Amniotic stem cell (primary cell): ENCODE results near the gene C19orf85.
"Not testable (repeated sequence)": the region's sequence is repeated elsewhere in the genome, so short reads cannot be mapped to it uniquely, and the experiment has no call there.

Experiments
- DNase-seq: peaks from one replicate; lab custom pipeline; 2025; lab: John Stamatoyannopoulos, UW

The C19orf85 gene

DNA sequence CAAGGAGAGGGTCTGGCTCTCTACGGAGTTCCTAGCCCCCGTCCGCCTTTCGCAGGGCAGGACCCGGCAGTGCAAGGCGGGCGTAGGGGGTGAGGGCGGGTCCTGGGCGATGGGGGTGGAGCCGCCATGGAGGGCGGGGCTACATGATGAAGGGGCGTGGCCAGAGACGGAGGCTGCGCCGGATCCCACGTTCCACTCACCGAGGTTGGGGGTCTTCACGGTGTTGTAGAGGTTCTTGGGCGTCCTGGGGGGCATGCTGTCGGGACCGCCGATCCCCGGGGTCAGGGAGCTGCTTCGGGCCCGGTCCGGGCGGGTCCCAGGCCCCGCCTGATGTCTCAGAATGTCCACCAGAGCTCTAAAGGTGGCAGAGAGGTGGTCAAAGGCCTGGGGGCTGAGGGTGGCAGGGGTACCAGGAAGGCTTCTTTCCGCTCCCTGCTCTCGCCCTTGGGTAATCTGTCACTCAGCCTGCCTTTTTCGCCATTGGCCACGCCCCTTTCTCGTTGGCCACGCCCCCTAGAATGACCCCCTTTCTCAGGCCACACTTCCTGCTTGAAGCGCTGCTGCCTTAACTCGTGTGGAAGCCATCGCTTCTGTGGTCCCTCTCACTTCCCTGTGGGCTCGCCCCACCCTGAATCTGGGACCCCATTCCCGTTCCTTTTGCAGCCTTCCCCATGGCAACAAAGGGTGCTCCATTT, 24.0 kb downstream of the C19orf85 start:
- no peak for DNase-seq

DNA sequence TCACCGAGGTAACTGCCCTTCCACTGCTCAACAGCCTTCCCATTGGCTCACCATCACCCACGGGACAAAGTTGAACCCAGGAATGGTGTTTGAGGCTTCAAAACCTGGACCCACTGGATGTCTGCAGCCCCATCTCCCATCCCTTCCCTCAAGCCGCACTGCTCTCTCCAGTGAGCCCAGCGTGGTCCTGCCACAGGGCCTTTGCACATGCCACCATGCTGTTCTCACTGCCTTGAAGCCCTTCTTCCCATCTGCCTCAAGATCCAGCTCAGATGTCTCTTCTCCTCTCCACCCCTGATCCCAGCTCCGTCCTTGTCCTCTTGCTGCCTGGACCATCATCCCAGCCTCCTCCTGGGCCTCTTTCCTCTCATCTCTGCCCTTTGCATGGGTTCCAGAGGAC, 25.5 kb downstream of the C19orf85 start:
- DNase-seq, result no peak

DNA sequence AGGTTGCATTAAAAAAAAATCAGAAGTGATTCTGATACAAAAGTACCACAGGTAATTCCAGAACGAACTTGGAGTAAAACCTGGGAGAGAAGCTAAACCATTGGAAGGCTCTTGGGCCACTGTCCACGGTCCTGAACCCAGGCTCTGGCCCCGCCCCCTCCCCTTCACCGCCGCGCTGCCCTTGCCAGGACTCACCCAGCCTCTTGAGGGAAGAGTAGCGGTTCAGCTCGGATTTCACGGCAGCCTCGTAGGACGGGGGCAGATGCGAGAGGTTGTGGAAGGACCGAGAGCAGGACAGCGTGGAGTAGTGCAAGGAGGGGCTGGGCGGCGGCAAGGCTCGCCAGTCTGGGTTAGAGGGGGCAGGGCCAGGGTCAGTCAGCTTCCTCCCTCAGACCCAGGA, 27.1 kb downstream of the C19orf85 start:
- DNase-seq, result no peak

DNA sequence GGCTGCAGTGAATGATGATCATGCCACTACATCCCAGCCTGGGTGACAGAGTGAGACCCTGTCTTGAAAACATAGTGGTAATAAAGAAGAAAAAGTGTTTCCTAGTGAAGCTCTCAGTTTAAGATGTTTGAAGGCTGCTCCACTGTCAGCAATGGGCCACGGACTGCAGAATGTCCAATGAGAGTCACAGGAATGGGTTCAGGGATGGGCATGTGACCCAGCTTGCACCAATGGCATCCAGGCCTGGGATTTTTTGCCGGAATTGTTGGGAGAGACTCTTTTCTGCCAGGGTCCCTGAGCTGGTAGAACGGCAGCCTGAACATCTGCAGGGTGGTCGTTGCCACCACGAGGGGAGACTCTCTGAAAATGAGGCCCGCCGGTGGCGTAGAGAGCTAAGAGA, 27.7 kb downstream of the C19orf85 start:
- no peak for DNase-seq

DNA sequence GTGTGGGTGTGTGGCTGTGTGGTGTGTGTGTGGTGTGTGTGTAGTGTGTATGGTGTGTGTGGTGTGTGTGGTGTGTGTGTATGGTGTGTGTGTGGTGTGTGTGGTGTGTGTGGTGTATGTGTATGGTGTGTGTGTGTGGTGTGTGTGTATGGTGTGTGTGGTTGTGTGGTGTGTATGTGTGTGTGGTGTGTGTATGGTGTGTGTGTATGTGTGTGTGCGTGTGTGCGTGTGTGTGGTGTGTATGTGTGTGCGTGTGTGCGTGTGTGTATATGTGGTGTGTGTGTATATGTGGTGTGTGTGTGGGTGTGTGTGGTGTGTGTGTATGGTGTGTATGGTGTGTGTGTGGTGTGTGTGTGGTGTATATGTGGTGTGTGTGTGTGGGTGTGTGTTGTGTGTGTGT, 29.5 kb downstream of the C19orf85 start:
- no peak for DNase-seq

DNA sequence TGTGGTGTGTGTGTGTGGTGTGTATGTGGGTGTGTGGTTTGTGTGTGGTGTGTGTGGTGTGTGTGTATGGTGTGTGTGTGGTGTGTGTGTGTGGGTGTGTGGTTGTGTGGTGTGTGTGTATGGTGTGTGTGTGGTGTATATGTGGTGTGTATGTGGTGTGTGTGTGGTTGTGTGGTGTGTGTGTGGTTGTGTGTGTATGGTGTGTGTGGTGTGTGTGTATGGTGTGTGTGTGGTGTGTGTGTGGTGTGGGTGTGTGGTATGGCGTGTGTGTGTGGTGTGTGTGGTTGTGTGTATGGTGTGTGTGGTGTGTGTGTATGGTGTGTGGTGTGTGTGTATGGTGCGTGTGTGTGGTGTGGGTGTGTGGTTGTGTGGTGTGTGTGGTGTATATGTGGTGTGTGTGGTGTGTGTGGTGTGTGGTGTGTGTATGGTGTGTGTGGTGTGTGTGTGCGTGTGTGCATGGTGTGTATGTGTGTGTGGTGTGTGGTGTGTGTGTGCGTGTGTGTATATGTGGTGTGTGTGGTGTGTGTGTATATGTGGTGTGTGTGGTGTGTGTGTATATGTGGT, 30.1 kb downstream of the C19orf85 start:
- no peak for DNase-seq

DNA sequence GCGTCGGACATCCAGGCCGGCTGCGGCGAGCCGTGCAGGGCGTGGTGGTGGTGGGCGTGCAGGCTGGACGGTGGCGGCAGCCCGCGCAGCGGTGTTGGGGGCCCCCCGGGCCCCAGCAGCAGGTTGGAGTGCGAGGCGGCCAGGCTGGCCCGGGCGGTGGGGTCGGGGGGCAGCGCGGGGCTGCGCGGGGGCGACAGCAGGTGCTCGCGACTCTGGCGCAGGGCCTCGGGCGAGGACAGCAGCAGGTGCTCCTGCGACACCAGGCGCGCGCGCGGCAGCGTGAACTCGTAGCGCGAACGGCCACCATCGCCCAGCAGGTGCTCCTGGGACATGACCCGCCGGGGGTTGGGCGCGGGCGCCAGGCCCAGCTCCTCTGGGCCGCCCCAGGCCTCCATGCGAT, 31.3 kb downstream of the C19orf85 start:
- DNase-seq, result no peak

DNA sequence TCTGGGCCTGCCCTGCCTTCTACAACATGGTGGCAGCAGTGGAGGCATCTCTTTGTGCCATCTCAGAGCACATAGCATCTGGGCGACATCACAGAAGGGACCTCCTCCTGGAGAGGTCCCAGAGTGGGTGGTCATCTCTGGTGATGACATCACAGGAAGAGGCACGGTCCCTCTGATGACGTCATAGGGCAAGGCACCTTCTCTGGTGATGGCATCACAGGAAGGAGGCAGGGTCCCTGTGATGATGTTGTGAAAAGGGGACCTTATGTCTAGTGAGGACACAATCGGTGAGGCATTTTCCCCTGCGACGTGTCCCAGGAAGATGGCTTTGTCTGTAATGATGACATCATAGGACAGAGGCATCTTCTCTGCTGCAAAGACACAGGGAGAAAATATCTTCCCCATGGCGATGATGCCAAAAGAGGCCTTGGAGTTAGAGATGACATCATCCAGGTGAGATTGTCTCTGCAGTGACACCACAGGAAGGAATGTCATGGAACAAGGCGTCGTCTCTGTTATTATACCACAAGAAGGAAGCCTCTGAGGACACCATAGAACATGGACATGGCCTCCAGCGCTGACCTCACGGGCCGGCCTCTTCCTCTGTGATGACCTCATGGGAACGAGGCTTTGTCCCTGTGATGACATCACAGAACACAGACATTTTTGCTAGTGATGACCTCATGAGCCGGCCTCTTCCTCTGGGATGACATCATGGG, 32.2 kb downstream of the C19orf85 start:
- DNase-seq, result no peak

DNA sequence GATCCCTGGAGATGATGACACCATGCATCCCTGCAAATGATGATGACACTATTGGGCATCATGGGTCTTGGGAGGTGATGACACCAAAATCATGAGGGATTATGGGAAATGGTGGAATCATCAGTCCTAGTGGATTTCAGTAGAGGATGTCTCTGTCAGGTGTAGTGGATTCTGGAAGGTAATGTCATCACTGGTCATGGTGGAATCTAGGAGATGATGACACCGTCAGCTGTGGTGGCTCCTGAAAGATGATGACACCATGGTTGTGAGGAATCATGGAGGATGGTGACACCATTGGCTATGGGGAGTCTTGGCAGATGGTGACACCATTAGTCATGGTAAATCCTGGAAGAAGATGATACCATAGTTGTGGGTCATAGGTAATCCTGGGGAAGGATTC, 33.4 kb downstream of the C19orf85 start:
- DNase-seq, result no peak

DNA sequence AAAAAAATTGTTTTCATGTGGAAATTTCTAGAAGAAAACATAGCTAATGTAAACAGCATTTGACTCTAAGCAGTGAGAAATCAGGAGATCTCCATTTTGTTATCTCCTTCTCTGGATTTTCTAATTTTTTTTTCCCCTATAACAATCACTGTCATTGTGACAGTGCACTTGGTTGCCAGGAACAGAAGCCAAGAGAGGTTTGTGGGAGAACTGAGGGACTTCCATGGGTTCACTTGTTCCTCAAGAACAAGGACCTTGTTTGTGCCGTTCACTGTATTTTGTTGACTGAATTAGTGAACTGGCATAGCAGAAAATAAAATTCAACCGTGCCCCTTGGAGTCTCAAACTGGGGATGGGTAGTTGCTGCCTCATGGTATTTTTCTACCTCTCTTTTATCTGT, 38.5 kb downstream of the C19orf85 start:
- no peak for DNase-seq

DNA sequence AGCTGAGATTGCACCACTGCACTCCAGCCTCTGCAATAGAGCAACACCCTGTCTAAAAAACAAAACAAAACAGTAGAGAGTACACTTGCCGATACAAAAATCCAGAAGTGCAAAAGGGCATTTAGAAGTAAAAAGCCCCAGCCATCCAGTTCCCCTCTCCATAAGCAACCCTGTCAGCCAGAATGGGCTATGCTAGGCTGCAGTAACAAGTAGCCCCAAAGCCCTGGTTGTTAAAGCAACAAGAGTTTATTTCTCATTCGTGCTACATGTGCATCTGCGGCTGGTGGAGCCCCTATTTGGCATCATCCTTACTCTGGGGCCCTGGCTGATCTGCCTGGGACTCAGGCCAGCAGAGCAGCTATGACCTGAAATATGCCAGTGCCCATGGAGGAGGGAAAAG, 40.0 kb downstream of the C19orf85 start:
- DNase-seq, result no peak

DNA sequence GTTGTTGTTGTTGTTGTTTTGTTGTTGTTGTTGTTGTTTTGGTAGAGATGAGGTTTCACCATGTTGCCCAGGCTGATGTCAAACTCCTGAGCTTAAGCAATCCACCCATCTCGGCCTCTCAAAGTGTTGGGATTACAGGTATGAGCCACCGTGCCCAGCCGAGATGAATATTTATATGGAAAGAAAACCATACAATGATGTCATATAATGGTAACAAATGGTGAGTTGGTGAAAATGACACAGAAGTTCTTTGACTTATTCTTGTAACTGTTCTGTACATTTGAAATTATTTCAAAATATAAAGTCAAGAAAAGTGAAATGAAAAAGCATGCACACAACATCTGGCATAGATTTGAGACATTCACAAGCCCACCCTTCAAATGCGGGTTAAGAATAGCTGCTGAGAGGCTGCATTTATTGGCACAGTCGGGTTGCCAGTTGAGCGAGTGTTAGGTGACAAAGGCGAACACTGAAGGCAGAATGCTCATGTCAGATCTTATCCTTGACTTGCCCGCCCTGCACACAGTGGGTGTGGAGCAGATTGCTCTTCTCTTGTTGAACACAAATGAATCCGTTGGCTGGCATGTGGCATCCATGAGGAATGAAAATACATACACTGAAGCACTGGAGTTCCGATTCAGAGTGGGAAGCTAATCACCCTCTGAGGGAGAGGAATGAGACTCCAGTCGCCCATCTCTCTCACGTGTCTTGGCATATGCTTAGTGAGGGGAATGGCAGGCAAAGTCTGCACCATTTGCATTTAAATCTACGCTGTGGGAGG, 41.1 kb downstream of the C19orf85 start:
- no peak for DNase-seq

DNA sequence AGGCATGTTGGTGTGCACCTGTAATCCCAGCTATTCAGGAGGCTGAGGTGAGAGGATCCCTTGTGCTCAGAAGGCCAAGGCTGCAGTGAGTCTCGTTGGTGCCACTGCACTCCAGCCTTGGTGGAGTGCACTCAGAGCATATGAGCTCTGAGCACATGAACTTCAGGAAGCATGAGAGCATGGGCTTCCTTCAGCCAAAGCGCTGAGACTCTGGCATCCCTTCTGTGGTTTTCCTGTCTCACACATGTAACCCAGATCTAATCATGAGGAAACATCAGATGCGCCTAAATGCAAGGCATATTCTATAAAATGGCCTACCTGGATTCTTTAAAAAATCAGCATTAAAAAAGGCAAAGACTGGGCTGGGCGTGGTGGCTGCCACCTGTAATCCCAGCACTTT, 43.3 kb downstream of the C19orf85 start:
- not testable (repeated sequence) for DNase-seq

DNA sequence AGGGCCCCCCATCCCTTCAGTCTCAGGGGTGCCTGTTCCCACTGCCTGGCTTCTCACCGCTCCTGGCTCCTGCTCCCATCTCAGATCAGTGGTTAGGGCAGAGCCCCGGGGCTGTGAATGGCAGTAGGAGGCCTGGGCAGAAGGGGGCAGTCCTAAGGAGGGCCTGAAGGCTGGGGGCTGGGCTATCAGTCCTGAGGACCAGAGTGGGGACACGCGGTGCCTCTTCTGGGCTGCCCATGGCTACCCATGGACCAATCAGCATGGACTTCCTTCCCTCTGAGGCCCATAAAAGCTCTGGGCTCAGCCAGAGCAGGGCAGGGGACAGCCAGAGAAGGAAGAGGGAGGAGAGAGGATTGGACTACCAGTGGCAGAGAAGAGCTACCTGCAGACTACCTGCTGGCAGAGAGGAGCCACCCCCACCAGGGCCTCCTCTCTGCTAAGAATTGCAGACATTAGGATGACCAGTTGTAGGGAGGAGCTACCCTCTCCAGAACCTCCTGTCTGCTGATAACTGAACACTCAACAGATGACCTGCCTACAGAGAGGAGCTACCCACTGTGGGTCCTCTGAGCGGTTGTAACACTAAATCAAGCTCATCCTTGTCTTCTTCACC, 44.8 kb downstream of the C19orf85 start:
- DNase-seq, result no peak

DNA sequence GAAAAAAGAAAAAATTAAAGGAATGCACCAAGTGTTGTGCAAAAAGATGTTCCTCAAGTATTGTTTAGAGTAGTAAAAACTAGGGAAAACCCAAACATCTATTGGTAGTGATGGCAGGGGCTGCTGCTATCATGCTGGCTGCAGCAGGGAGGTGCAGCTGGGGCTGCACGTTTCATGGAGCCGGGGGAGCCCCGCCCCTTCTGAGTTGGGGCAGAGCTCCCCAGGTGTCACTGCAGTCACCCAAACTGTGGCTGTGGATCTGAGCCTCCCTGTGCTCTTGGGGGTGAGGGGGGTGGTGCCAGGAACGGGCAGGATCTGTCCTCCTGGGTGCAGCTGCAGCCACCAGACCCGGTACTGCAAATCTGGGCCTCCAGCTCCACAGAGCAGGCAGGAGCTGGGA, 45.4 kb downstream of the C19orf85 start:
- DNase-seq, result no peak

DNA sequence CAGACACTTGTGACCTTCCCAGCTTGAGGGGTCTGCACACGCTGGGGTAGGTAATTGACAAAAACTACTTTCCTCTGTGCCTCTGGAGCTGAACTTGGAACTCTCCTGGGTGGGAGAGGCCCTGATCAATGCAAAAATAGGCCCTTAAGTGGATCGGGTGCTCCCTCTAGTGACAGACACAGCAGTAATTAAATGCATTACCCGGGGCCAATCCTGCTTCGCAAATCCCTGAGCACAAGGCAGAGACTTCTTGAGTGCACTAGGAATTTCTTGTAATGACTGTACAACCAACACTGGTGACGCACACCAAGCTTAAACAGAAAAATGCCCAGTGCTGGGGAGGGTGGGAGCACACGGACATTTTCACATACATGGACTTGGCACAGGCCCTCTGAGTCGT, 46.4 kb downstream of the C19orf85 start:
- peak; percentile 66 for DNase-seq
